Measurements from ENCODE around the gene SLC8A3.

Gene SLC8A3

GRCh38 chr14:70009961-70010360 is 178.8 kb downstream of the SLC8A3 start:
- no peak for DNase-seq
- no peaks in the 10 kb centered on the region for H3K36me3 ChIP-seq (ENCODE audit: control insufficient read depth, insufficient read depth, low read length)
- H3K4me3 ChIP-seq (ENCODE audit: insufficient read depth, low read depth, low read length, poor library complexity, severe bottlenecking), result no peak overlapping the region
- no peak overlapping the region for H3K27ac ChIP-seq (ENCODE audit: insufficient read depth, low read length, poor library complexity, severe bottlenecking)
- no peaks in the 10 kb centered on the region for H3K4me1 ChIP-seq (ENCODE audit: control insufficient read depth, insufficient read depth, low read length, poor library complexity, severe bottlenecking)
- H3K27me3 ChIP-seq (replicated peaks; ENCODE audit: control insufficient read depth, insufficient read depth, low read length, poor library complexity, severe bottlenecking), result no peaks in the 10 kb centered on the region
- H3K9me3 ChIP-seq (ENCODE audit: control insufficient read depth, low read length), result no peaks in the 10 kb centered on the region

DNA sequence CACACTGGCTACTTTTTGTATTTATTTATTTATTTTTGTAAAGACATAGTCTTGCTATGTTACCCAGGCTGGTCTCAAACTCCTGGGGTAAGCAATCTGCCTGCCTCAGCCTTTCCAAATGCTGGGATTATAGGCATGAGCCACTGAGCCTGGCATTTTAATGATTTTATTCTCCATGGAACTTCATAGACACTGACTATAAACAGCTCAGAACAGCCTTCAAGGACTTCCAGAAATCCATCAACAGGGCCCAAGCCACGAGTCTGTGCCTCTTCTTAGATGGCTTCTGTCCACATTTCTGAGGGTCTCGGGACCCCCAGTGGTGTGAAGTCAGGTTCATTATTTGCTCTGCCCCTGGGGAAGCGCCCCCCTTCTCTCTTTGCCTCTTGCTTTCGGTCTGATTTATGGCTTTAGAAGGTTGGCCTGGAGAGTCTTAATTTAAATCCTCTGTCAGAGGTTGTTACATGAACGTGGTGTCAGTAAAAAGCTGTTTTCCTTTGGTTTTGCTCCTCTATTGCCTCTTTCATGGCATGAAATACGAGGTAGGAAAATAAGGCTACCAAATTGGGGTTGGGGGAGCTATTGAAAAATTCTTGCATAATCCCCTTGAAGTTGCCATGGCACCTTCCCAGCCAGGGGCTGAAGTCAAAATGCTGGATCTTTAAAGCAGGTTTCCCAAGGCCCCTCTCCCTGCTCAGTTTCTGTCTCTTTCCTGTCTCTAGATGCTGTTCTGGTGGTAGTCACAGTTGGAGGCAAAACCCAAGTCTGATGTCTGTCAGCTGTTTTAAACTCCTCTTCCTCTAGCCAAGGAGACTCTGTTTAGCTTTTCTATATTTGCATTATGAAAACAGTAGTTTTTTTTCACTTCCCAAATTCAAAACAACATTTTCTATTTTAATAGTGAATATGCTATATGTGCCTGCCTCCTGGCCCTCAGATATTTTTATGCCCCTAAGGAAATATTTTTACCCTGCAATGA is 180.2 kb downstream of the SLC8A3 start:
- no peaks in the 10 kb centered on the region for H3K36me3 ChIP-seq (ENCODE audit: control insufficient read depth, insufficient read depth, low read length)
- no peaks in the 10 kb centered on the region for H3K9me3 ChIP-seq (ENCODE audit: control insufficient read depth, low read length)
- H3K27me3 ChIP-seq (replicated peaks; ENCODE audit: control insufficient read depth, insufficient read depth, low read length, poor library complexity, severe bottlenecking), result no peaks in the 10 kb centered on the region
- DNase-seq, result no peak
- H3K27ac ChIP-seq (ENCODE audit: insufficient read depth, low read length, poor library complexity, severe bottlenecking), result no peak overlapping the region
- no peak overlapping the region for H3K4me3 ChIP-seq (ENCODE audit: insufficient read depth, low read depth, low read length, poor library complexity, severe bottlenecking)
- no peaks in the 10 kb centered on the region for H3K4me1 ChIP-seq (ENCODE audit: control insufficient read depth, insufficient read depth, low read length, poor library complexity, severe bottlenecking)

GRCh38 chr14:70006699-70007098 is 182.1 kb downstream of the SLC8A3 start:
- no peak for DNase-seq
- Histone ChIP-seq H3K9me3 (ENCODE audit: control insufficient read depth, low read length) (no peaks in the 10 kb centered on the region), H3K27me3 (replicated peaks; ENCODE audit: control insufficient read depth, insufficient read depth, low read length, poor library complexity, severe bottlenecking) (no peaks in the 10 kb centered on the region), H3K27ac (ENCODE audit: insufficient read depth, low read length, poor library complexity, severe bottlenecking) (no peak overlapping the region), H3K36me3 (ENCODE audit: control insufficient read depth, insufficient read depth, low read length) (no peaks in the 10 kb centered on the region), H3K4me3 (ENCODE audit: insufficient read depth, low read depth, low read length, poor library complexity, severe bottlenecking) (no peak overlapping the region), H3K4me1 (ENCODE audit: control insufficient read depth, insufficient read depth, low read length, poor library complexity, severe bottlenecking) (no peaks in the 10 kb centered on the region)

- DNase-seq, result no peak
- no peaks in the 10 kb centered on the region for H3K36me3 ChIP-seq (ENCODE audit: control insufficient read depth, insufficient read depth, low read length)
- H3K9me3 ChIP-seq (ENCODE audit: control insufficient read depth, low read length), result no peaks in the 10 kb centered on the region
Measured at GRCh38 chr14:70005281-70005805, 183.4 kb downstream of the SLC8A3 start.

GRCh38 chr14:70004791-70005190 is 184.0 kb downstream of the SLC8A3 start:
- no peaks in the 10 kb centered on the region for H3K4me1 ChIP-seq (ENCODE audit: control insufficient read depth, insufficient read depth, low read length, poor library complexity, severe bottlenecking)
- H3K4me3 ChIP-seq (ENCODE audit: insufficient read depth, low read depth, low read length, poor library complexity, severe bottlenecking), result no peak overlapping the region
- no peaks in the 10 kb centered on the region for H3K27me3 ChIP-seq (replicated peaks; ENCODE audit: control insufficient read depth, insufficient read depth, low read length, poor library complexity, severe bottlenecking)
- no peaks in the 10 kb centered on the region for H3K9me3 ChIP-seq (ENCODE audit: control insufficient read depth, low read length)
- DNase-seq, result no peak
- no peaks in the 10 kb centered on the region for H3K36me3 ChIP-seq (ENCODE audit: control insufficient read depth, insufficient read depth, low read length)
- H3K27ac ChIP-seq (ENCODE audit: insufficient read depth, low read length, poor library complexity, severe bottlenecking), result no peak overlapping the region

More at GRCh38 chr14:70005281-70005805, 183.4 kb downstream of the SLC8A3 start:
- H3K27me3 ChIP-seq (replicated peaks; ENCODE audit: control insufficient read depth, insufficient read depth, low read length, poor library complexity, severe bottlenecking), result no peaks in the 10 kb centered on the region
- H3K4me1 ChIP-seq (ENCODE audit: control insufficient read depth, insufficient read depth, low read length, poor library complexity, severe bottlenecking), result no peaks in the 10 kb centered on the region
- no peak overlapping the region for H3K4me3 ChIP-seq (ENCODE audit: insufficient read depth, low read depth, low read length, poor library complexity, severe bottlenecking)
- H3K27ac ChIP-seq (ENCODE audit: insufficient read depth, low read length, poor library complexity, severe bottlenecking), result no peak overlapping the region

DNA sequence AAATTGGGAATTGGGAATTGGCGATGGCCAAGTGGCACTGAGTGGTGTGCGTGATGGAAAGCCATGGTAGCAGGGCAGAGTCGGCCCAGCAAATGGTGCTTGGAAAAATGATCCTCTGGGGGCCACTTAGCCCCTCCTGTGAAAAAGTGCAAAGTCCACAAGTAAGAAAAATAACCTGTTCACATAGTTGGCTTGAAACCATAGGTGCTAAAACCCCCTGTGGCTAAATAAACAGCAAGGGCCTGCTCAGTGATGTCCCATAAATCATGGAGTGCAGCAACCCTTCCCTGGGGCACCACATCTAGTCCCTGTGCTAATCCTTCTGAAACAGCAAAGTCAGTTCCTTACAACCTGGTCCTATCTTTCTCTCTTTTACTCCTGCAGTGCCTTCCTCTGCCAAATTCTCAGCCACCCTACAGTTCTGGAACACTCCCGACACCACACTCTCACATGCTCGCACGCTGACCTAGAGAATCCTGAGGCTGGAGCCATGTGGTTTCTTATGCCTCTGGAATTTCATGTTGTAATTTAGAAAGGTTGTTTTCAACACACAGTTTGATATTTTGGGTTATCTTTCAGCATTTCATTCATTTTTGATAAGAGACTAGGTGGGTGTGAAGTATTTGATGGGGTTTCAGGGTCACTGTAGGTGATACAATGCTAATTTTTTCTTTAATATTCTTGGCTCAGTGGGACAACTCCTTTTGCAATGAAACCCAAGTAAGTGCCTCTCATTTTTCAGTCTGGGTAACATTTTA is 186.0 kb downstream of the SLC8A3 start:
- H3K9me3 ChIP-seq (ENCODE audit: control insufficient read depth, low read length), result no peaks in the 10 kb centered on the region
- H3K4me1 ChIP-seq (ENCODE audit: control insufficient read depth, insufficient read depth, low read length, poor library complexity, severe bottlenecking), result no peaks in the 10 kb centered on the region
- no peak overlapping the region for H3K4me3 ChIP-seq (ENCODE audit: insufficient read depth, low read depth, low read length, poor library complexity, severe bottlenecking)
- no peak for DNase-seq
- H3K36me3 ChIP-seq (ENCODE audit: control insufficient read depth, insufficient read depth, low read length), result no peaks in the 10 kb centered on the region
- H3K27ac ChIP-seq (ENCODE audit: insufficient read depth, low read length, poor library complexity, severe bottlenecking), result no peak overlapping the region
- H3K27me3 ChIP-seq (replicated peaks; ENCODE audit: control insufficient read depth, insufficient read depth, low read length, poor library complexity, severe bottlenecking), result no peaks in the 10 kb centered on the region

GRCh38 chr14:70000601-70001000 is 188.2 kb downstream of the SLC8A3 start:
- Histone ChIP-seq H3K27ac (ENCODE audit: insufficient read depth, low read length, poor library complexity, severe bottlenecking) (no peak overlapping the region), H3K4me3 (ENCODE audit: insufficient read depth, low read depth, low read length, poor library complexity, severe bottlenecking) (no peak overlapping the region), H3K9me3 (ENCODE audit: control insufficient read depth, low read length) (no peaks in the 10 kb centered on the region), H3K27me3 (replicated peaks; ENCODE audit: control insufficient read depth, insufficient read depth, low read length, poor library complexity, severe bottlenecking) (no peaks in the 10 kb centered on the region), H3K4me1 (ENCODE audit: control insufficient read depth, insufficient read depth, low read length, poor library complexity, severe bottlenecking) (no peaks in the 10 kb centered on the region), H3K36me3 (ENCODE audit: control insufficient read depth, insufficient read depth, low read length) (no peaks in the 10 kb centered on the region)
- no peak for DNase-seq

DNA sequence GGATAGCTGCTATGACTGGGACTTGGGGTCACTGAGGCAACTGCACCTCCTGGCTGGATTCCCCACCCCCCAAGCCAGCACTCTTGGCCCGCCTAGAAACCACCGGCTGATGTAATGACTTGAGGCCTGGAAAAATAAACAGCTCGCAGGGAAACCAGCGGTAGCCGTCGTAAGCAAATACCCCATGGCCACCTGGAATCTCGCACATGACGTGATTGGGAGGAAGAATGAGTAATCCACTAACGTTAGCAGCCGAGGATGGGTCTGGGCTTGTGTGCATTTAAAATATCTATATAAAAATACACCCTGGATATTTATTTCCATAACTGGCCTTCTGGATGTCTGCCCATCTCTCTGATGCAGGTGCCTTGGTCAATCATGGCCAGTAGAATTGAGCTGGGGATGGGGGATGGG is 189.5 kb downstream of the SLC8A3 start:
- Histone ChIP-seq H3K27ac (ENCODE audit: insufficient read depth, low read length, poor library complexity, severe bottlenecking) (no peak overlapping the region), H3K36me3 (ENCODE audit: control insufficient read depth, insufficient read depth, low read length) (no peaks in the 10 kb centered on the region), H3K4me3 (ENCODE audit: insufficient read depth, low read depth, low read length, poor library complexity, severe bottlenecking) (no peak overlapping the region), H3K9me3 (ENCODE audit: control insufficient read depth, low read length) (no peaks in the 10 kb centered on the region), H3K4me1 (ENCODE audit: control insufficient read depth, insufficient read depth, low read length, poor library complexity, severe bottlenecking) (no peaks in the 10 kb centered on the region), H3K27me3 (replicated peaks; ENCODE audit: control insufficient read depth, insufficient read depth, low read length, poor library complexity, severe bottlenecking) (no peaks in the 10 kb centered on the region)
- DNase-seq, result no peak

DNA sequence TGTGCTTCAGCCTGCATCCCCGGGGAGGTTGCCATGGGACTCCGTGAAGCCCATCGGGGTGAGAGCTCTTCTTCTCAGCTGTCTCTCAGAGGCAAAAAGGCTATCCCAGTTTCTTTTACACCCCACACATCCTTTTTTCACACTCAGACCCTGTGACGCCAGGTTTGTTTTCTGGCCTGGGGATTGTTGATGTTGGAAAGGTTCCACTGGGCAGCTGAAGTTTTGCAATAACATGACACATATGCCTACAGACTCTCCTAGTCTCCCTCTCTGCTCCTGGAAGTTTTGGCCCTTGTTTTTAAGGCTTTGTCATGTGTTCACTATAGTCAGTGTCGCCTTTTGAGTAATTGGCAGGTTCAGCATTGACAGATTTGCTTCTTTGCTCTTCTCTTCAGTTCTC is 190.9 kb downstream of the SLC8A3 start:
- Histone ChIP-seq H3K36me3 (ENCODE audit: control insufficient read depth, insufficient read depth, low read length) (no peaks in the 10 kb centered on the region), H3K9me3 (ENCODE audit: control insufficient read depth, low read length) (no peaks in the 10 kb centered on the region), H3K27ac (ENCODE audit: insufficient read depth, low read length, poor library complexity, severe bottlenecking) (no peak overlapping the region), H3K27me3 (replicated peaks; ENCODE audit: control insufficient read depth, insufficient read depth, low read length, poor library complexity, severe bottlenecking) (no peaks in the 10 kb centered on the region), H3K4me3 (ENCODE audit: insufficient read depth, low read depth, low read length, poor library complexity, severe bottlenecking) (no peak overlapping the region), H3K4me1 (ENCODE audit: control insufficient read depth, insufficient read depth, low read length, poor library complexity, severe bottlenecking) (no peaks in the 10 kb centered on the region)
- DNase-seq, result no peak

DNA sequence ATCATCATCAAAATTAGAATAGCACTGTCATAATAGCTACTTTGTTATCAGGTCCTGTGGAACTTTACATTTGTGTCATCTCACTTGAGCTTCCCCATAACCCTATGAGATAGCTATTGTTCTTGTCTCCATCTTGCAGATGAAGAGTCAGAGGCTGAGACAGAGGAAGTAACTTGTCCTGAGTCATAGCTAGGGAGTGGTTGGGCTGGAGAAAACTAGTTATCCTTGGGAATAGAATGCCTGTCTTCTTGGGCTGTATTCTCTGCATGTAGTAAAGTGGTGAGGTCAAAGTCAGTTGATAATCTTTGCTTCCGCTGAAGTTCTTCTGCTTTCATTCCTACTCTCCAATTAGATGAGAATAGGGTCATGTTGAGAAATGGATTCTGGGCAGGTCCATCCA is 192.5 kb downstream of the SLC8A3 start:
- no peaks in the 10 kb centered on the region for H3K4me1 ChIP-seq (ENCODE audit: control insufficient read depth, insufficient read depth, low read length, poor library complexity, severe bottlenecking)
- H3K27ac ChIP-seq (ENCODE audit: insufficient read depth, low read length, poor library complexity, severe bottlenecking), result no peak overlapping the region
- no peak for DNase-seq

More for the DNA sequence above, 192.5 kb downstream of the SLC8A3 start:
- H3K9me3 ChIP-seq (ENCODE audit: control insufficient read depth, low read length), result no peaks in the 10 kb centered on the region
- no peaks in the 10 kb centered on the region for H3K27me3 ChIP-seq (replicated peaks; ENCODE audit: control insufficient read depth, insufficient read depth, low read length, poor library complexity, severe bottlenecking)
- H3K4me3 ChIP-seq (ENCODE audit: insufficient read depth, low read depth, low read length, poor library complexity, severe bottlenecking), result no peak overlapping the region
- H3K36me3 ChIP-seq (ENCODE audit: control insufficient read depth, insufficient read depth, low read length), result no peaks in the 10 kb centered on the region
